GM18870 (cell line): ENCODE measurements around the gene INS.
"Not testable (repeated sequence)": the region's sequence is repeated elsewhere in the genome, so short reads cannot be mapped to it uniquely, and the experiment has no call there.

Source experiments
- ATAC-seq: cut with Tn5 transposase; IDR thresholded peaks from one replicate; pipeline ENCODE4 v1.9.1; 2021; ENCODE audit warnings: moderate library complexity; ENCODE audit not compliant: unreplicated experiment

The INS gene

GRCh38 chr11:2199466-2200341 lies 38.7 kb upstream of the INS start:
- no peak for ATAC-seq

DNA sequence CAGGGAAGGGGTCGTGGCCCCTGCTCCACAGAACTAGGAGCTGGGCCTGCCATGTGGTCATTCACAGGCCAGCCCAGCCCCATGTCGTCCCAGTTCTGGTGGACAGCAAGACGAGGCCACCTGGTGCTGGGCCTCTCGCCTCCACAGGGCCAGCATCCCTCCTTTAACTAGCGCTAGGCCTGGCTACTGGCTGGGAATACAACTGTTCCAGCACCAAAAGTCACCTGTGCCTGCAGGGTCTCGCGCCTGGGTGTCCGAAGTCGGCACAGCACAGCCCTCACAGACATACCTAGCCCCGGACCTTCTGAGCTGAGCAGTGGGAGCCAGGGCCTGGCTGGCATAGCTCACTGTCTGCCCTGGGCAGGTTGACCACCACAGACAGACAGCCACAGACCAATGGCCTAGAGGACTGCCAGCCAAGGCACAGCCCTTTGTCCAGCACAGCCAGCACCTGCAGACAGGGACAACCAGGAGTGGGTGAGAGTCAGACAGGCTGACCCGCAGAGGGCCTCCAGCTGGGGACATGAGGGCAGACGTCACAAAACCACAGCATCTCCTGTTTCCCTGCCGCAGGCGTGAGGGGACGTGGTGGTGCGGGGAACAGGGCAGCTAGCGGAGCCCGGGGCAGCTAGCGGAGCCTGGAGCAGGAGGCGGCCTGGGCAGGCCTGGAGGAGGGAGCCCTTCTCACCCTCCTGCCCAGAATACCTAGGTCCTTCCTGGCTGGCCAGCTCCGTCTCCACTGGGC lies 37.8 kb upstream of the INS start:
- ATAC-seq = no peak

DNA sequence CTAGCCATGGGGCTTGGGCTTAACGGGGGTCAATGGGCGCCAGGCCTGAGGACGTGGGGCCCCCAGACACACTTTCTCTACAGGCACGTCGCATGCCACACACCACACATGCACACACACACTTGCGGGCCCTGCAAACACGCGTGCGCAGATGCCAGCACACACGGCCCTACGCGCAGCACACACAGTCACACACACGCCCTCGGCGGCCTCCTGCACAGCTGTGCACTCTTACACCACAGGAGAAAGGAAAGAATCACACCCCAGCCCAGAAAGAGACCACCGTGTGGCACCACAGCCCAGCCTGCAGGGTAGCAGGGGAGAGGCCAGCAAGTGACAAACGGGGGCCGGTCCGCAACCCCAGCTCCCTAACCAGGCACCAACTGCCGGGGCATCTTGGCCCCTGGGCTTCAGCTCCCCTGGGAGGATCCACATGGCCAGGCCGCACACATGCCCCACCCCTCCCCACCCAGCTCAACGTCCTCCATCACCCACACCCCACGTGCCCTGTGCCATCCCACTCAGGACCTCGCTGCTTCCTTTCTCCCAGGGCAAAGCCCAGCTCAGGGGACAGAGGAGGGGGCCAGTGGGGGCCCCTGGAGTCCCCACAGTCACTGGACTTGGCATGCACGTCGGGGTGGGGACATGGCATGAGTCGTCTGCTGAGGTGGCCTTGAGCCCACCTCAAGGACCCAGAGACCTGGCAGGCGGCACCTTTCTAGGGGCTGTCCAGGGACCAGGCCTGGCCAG lies 36.9 kb upstream of the INS start:
- no peak for ATAC-seq

GRCh38 chr11:2196970-2197770 lies 36.2 kb upstream of the INS start:
- ATAC-seq = no peak

GRCh38 chr11:2195756-2196088 lies 34.7 kb upstream of the INS start:
- ATAC-seq = no peak

- ATAC-seq = no peak
Observed at GRCh38 chr11:2194877-2195755, 34.1 kb upstream of the INS start.

- not testable (repeated sequence) for ATAC-seq
Observed at GRCh38 chr11:2193888-2194595, 33.0 kb upstream of the INS start.

GRCh38 chr11:2193099-2193887 lies 32.3 kb upstream of the INS start:
- ATAC-seq = no peak

DNA sequence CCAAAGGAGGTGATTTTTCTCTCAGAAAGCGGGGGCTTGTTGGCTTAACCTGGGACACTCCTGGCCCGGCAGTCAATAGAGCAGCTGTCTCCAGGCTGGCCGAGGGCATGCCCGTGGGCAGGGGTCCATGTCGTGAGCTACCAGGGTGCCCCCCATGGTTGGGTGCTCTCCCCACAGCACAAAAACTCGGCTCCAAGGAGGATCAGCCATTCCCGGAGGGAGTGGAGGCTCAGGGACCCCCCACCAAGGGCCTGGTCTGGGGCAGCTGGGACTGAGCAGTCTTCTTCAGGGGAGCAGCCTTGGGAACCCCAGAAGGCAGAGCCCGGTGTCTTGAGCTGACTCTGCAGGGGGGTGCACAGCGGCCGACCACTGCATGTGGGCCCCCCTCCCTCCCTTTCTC lies 31.4 kb upstream of the INS start:
- no peak for ATAC-seq

DNA sequence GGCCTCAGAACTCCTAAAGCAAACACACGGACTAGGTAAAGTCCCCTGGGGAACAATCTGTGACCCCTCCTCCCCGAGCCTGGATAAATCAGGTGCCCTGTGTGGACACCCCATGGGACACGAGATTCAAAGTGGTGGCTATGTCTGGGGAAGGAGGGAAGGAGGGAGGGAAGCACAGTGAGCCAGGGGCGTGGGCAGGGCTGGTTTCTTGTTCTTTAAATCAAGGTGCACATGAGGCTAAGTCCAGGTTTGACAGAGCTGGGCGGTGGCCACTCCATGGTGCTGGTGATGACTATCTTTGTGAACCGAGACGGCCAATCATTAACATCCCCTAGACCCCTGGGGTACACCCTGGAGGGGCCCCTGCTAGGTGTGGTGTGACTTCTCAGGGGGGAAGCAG lies 30.9 kb upstream of the INS start:
- no peak for ATAC-seq

- no peak for ATAC-seq
Observed at GRCh38 chr11:2190657-2191471, 29.9 kb upstream of the INS start.

DNA sequence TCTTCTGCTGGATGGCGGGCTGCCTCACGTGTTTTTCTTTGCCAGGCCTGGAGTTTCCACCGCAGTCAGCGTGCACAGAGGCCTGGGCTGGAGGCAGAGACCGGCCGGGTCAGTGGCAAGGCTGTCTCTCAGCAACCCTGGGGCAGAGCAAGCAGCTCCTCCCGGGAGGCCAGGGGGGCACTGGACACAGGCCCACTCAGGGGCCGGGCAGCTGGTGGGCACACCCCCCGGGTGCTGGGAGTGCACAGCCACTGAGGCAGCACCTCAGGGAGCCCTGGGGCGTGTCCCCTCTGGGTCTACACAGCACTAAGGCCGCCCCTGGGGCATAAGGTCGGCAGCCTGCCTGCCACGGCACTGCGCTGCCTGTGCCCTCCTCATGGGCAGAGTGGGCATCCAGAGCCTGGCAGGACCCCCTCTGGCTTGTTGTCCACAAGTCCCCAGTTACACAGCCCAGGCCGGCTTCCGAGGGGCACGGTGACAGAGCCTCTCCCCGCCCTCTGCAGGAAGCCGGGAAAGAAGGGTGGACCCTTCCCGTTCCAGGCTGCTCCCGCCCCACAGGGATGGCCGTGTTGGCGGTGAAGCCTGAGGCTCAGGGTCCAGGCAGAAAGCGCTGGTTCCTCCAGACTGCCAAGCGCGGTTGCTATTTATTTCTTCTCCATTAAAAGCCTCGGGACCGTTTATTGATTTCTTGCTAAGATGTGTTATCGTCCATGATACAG lies 29.1 kb upstream of the INS start:
- ATAC-seq = no peak

GRCh38 chr11:2188745-2189144 lies 27.7 kb upstream of the INS start:
- no peak for ATAC-seq

DNA sequence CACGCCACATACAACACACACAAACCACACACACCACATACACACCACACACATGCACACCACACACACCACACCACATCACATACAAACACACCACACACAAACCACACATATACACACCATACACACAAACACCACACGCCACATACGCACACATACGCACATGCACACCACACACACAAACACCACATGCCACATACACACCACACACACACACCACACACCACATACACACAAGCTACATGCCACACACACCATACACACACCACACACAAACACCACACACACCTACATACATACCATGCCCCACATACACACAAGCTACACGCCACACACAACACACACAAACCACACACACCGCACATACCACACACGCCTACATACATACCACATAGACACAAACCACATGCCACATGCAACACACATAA lies 26.3 kb upstream of the INS start:
- ATAC-seq = no peak

DNA sequence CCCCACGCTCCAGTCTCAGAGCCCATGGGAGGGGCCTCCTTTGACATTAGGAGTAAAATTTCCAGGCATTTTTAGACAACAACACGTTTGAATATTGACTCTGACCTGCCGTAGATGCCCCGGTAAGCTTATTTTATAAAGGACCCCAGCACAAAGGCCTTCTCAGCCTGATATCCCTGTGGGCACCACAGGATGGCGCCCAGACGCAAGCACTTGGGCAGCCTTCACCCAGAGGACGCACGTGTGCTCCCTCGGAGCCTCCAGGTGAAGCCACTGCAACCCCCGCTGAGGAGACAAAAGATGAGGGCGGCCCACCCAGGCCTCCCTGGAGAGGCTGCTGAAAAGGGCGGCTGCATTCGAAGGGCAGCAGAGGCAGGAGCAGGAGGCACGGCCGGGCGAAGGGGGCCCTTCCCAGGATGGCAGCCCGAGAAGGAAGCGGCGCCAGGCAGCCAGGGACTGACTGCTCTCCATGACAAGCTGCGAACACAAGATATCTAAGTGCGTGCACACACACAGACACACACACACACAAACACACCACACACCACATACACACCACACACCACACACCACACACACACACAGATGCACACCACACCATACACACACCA lies 25.8 kb upstream of the INS start:
- ATAC-seq = no peak

GRCh38 chr11:2185324-2186085 lies 24.5 kb upstream of the INS start:
- ATAC-seq = no peak
